Loucy (cell line): ENCODE measurements around the gene DDX31.

ENCODE experiments used
- CTCF ChIP-seq: fragments of 200-600 bp; sonication (generic); conservative IDR thresholded peaks from 2 replicates; pipeline ENCODE4 v1.5.1; 2014; ENCODE audit warnings: mild to moderate bottlenecking, antibody characterized with exemption, low read length
- EZH2phosphoT487 ChIP-seq: fragments of 200-600 bp; IDR thresholded peaks from 2 replicates; pipeline ENCODE4 v1.6.1; 2018; ENCODE audit warnings: antibody characterized with exemption, mild to moderate bottlenecking, moderate library complexity, borderline replicate concordance

GRCh38 chr9:132627106-132627505 is 42.7 kb downstream of the DDX31 start:
- no peak for TF ChIP-seq CTCF
- TF ChIP-seq EZH2phosphoT487 = no peak
